GM12878 (cell line): Measurements from ENCODE around the gene TULP4. TPM values are rescaled to one million over a fixed set of nuclear protein-coding genes. Genes with fewer than 3 reads are reported as not detected.

Experiments used
- ATAC-seq: fragments of 200-7000 bp; cut with Tn5 transposase; 3 replicates; pipeline ENCODE4 v1.9.1; 2020; ENCODE audit warnings: mild to moderate bottlenecking, moderate library complexity
- BruUV-seq: library from RNA; stranded (reverse); fragments of 400-500 nt; replicated peaks from 2 replicates; lab custom pipeline; 2021; lab: Mats Ljungman, UMichigan
- CTCF ChIA-PET: fragments of 300-600 bp; sonication (Branson Sonifier 250); formaldehyde crosslinking; extraction: SDS; loops from one replicate; lab custom pipeline; 2021; ENCODE audit warnings: inconsistent platforms; lab: Yijun Ruan, JAX
- POLR2A ChIA-PET: fragments of 350-600 bp; formaldehyde crosslinking; extraction: SDS; loops from one replicate; lab custom pipeline; 2021; ENCODE audit warnings: inconsistent platforms; lab: Charles Lee
- RAD21 ChIA-PET: fragments of 300-600 bp; sonication (Branson Sonifier 250); formaldehyde crosslinking; loops from one replicate; lab custom pipeline; 2023; ENCODE audit warnings: antibody characterized with exemption; ENCODE audit not compliant: unreplicated experiment; lab: Charles Lee
- SMC1A ChIA-PET: fragments of 300-600 bp; sonication (Branson Sonifier 250); formaldehyde crosslinking; loops from one replicate; lab custom pipeline; 2023; ENCODE audit not compliant: unreplicated experiment, uncharacterized antibody; lab: Charles Lee
- DNase-seq: peaks from one replicate; pipeline ENCODE4 v3.0.0-alpha.2; 2011; ENCODE audit warnings: low read depth, low spot score
- FAIRE-seq: peaks from 3 replicates; lab custom pipeline; 2011; peaks lifted over from hg19 to GRCh38; lab: Jason Lieb, UNC
- H2AFZ ChIP-seq: 2 replicates; pipeline ENCODE4 v1.6.0; 2011; ENCODE audit warnings: low read depth, low read length, control low read depth; ENCODE audit not compliant: control insufficient read depth
- H3K27ac ChIP-seq: 2 replicates; pipeline ENCODE4 v1.5.1; 2011; ENCODE audit warnings: control low read depth; ENCODE audit not compliant: control insufficient read depth, insufficient read depth
- H3K27me3 ChIP-seq, 2 experiments: replicated peaks in 1 of 2; 2 replicates each; pipeline versions ENCODE4 v1.6.0 to v1.6.1; 2011; ENCODE audit warnings: low read length in 1 of 2; ENCODE audit not compliant: control insufficient read depth in 2 of 2, insufficient read depth in 2 of 2
- H3K36me3 ChIP-seq, 2 experiments: 2 replicates each; pipeline ENCODE4 v1.5.1; 2011; ENCODE audit warnings: low read length in 1 of 2; ENCODE audit not compliant: control insufficient read depth in 2 of 2, insufficient read depth in 2 of 2
- H3K4me1 ChIP-seq: 2 replicates; pipeline ENCODE4 v1.6.1; 2011; ENCODE audit warnings: mild to moderate bottlenecking, low read length, moderate library complexity, mixed read lengths; ENCODE audit not compliant: control insufficient read depth, insufficient read depth
- H3K4me2 ChIP-seq: 2 replicates; pipeline ENCODE4 v1.6.0; 2011; ENCODE audit warnings: control low read depth; ENCODE audit not compliant: control insufficient read depth, insufficient read depth
- H3K4me3 ChIP-seq: fragments of 200-600 bp; sonication (generic); 2 replicates; pipeline ENCODE4 v1.5.1; 2016
- H3K79me2 ChIP-seq: 2 replicates; pipeline ENCODE4 v1.6.0; 2011; ENCODE audit warnings: low read length; ENCODE audit not compliant: control insufficient read depth, insufficient read depth
- H3K9ac ChIP-seq: 2 replicates; pipeline ENCODE4 v1.8.0; 2011; ENCODE audit warnings: low read length, control low read depth, mixed read lengths; ENCODE audit not compliant: control insufficient read depth, insufficient read depth
- H3K9me3 ChIP-seq: replicated peaks from 3 replicates; pipeline ENCODE4 v1.5.1; 2011; ENCODE audit warnings: mild to moderate bottlenecking, low read length; ENCODE audit not compliant: control insufficient read depth, insufficient read depth
- H4K20me1 ChIP-seq: 2 replicates; pipeline ENCODE4 v1.6.0; 2011; ENCODE audit not compliant: control insufficient read depth, insufficient read depth
- BACH1 ChIP-seq: fragments of 450-650 bp; IDR thresholded peaks from 2 replicates; pipeline ENCODE4 v1.6.1; 2017; ENCODE audit warnings: mild to moderate bottlenecking, borderline replicate concordance
- CBX3 ChIP-seq: fragments of 200-600 bp; sonication (generic); IDR thresholded peaks from 2 replicates; pipeline ENCODE4 v1.6.1; 2016; ENCODE audit warnings: low read depth, borderline replicate concordance
- CHD4 ChIP-seq: fragments of 200-600 bp; sonication (generic); IDR thresholded peaks from 2 replicates; pipeline ENCODE4 v1.6.1; 2016; ENCODE audit warnings: mild to moderate bottlenecking
- GABPA ChIP-seq: IDR thresholded peaks from 2 replicates; pipeline ENCODE4 v1.6.1; 2014; ENCODE audit warnings: antibody characterized with exemption, low read depth, mild to moderate bottlenecking, inconsistent platforms
- JUND ChIP-seq: IDR thresholded peaks from 2 replicates; pipeline ENCODE4 v1.6.1; 2012; ENCODE audit warnings: low read depth, mild to moderate bottlenecking, low read length, improper control_type of control experiment, moderate library complexity
- KDM1A ChIP-seq: fragments of 200-600 bp; sonication (generic); IDR thresholded peaks from 2 replicates; pipeline ENCODE4 v1.6.1; 2016; ENCODE audit warnings: borderline replicate concordance
- MXI1 ChIP-seq: fragments of 150-350 bp; IDR thresholded peaks from 2 replicates; pipeline ENCODE4 v1.6.1; 2011; ENCODE audit warnings: low read depth, mild to moderate bottlenecking, inconsistent platforms, low read length, improper control_type of control experiment
- NR2F1 ChIP-seq: fragments of 450-650 bp; conservative IDR thresholded peaks from 2 replicates; pipeline ENCODE4 v1.6.1; 2017; ENCODE audit warnings: mild to moderate bottlenecking
- PAX8 ChIP-seq: fragments of 450-650 bp; IDR thresholded peaks from 2 replicates; pipeline ENCODE4 v1.6.1; 2017; ENCODE audit warnings: mild to moderate bottlenecking, moderate library complexity
- YY1 ChIP-seq: IDR thresholded peaks from 2 replicates; pipeline ENCODE4 v1.6.1; 2011; ENCODE audit warnings: low read depth, mild to moderate bottlenecking, low read length
- ZNF687 ChIP-seq: fragments of 450-650 bp; IDR thresholded peaks from 2 replicates; pipeline ENCODE4 v1.6.1; 2017; ENCODE audit warnings: mild to moderate bottlenecking, moderate library complexity
- WGBS: methylation state at CpG from one replicate; pipeline ENCODE4 v1.1.6; 2016; ENCODE audit warnings: low lambda C conversion rate; ENCODE audit not compliant: insufficient replicate concordance, insufficient coverage; ENCODE audit errors: missing lambda C conversion rate; 5-methylcytosine and 5-hydroxymethylcytosine counted together
- in situ Hi-C: fragments of 300-500 bp; cut with MboI; formaldehyde crosslinking; loops from 9 replicates; pipeline ENCODE4 v1.14.3; 2018; ENCODE audit warnings: mixed read lengths
- intact Hi-C: fragments of 100-400 bp; cut with micrococcal nuclease; formaldehyde crosslinking; loops from one replicate; pipeline ENCODE4 v1.14.2; 2022; ENCODE audit not compliant: unreplicated experiment
- polyA plus RNA-seq, 11 experiments: library from polyadenylated mRNA; depleted of rRNA in 4 of 11; unstranded in 6 of 11; stranded (reverse) in 5 of 11; fragments of >200 nt; fragmentation: Nextera tagmentation in 4 of 11; fragmentation: Illumina TruSeq in 1 of 11; extraction: Ambion mirVana in 4 of 11; extraction: Trizol in 1 of 11; gene quantifications; 1 replicate in 1 of 11; 2 replicates in 10 of 11; pipeline versions ENCODE4 v1.2.1 to v1.2.3, GENCODE V29; 2011 to 2016; ENCODE audit warnings: inconsistent platforms in 2 of 11, missing spikeins in 2 of 11, low read depth in 1 of 11
- total RNA-seq, 4 experiments: library from RNA; depleted of rRNA in 3 of 4; stranded (reverse); fragments of >200 nt in 3 of 4; fragmentation: Illumina TruSeq in 1 of 4; extraction: Trizol in 1 of 4; gene quantifications; 2 replicates each; pipeline versions ENCODE4 v1.2.1 to v1.2.3, GENCODE V29; 2013 to 2021

Gene TULP4
- total and polyA plus RNA-seq, 10 of the 15 experiments (the other 5 are each of a cell fraction or from before 2014, with no cell fraction given), result 0.73 to 31.8 (median 14.0) TPM

GRCh38 chr6:158270389-158271127, 41.7 kb upstream of the TULP4 start (continued):
- TF ChIP-seq ZNF687 (no peak), JUND (no peak), CHD4 (no peak), GABPA (no peak), YY1 (0 out of 2 replicates have a peak, but pooled peaks have one; percentile 5), NR2F1 (peak; percentile 75)

DNA sequence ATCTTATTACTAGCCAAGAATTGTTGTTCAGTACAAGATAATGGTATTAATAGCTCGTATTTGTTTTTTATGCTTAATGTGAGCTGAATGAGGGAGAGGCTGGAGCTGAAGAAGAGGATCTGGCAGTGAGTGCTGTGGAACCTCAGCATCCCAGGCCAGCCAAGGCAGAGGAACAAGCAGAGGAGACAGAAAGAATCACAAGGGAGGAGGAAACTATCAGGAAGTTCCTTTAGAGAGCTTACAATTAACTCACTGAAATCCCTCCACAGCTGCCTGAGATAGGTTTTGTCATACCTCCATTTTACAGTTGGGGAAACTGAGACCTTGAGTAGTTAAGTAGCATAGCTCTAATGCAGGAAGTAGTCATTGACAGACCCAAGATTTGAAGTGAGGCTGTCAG, 39.9 kb upstream of the TULP4 start:
- CTCF ChIA-PET, result interaction anchor here (1.1 to 1.7 kb wide), 3 partner anchors 167 to 333 kb away, joined by 3 to 4 read pairs (median 3); no protein-coding TSS in a partner anchor
- in situ Hi-C loops, result no loop called here
- no peak for FAIRE-seq
- TF ChIP-seq PAX8, result no peak
- TF ChIP-seq MXI1, result no peak
- TF ChIP-seq BACH1, result no peak
- TF ChIP-seq CBX3, result no peak
- TF ChIP-seq KDM1A, result no peak
- TF ChIP-seq ZNF687, result no peak

More for the DNA sequence above, 39.9 kb upstream of the TULP4 start:
- ATAC-seq (no peak), DNase-seq (no peak)
- Histone ChIP-seq H4K20me1 (no peaks in the 10 kb centered on the region), H3K4me1 (peaks cover 20% of the 10 kb centered on the region), H3K4me3 (no peak overlapping the region), H3K27me3 (no peaks in the 10 kb centered on the region), H3K9me3 (peaks cover 2% of the 10 kb centered on the region; the same call in 1 of the 3 replicates), H3K79me2 (peaks cover 6% of the 10 kb centered on the region), H3K4me2 (no peak overlapping the region), H3K9ac (no peak overlapping the region), H3K36me3 (no peaks in the 10 kb centered on the region; a peak in 3 of 4 replicates), H2AFZ (no peak overlapping the region), H3K27ac (0 out of 2 replicates have a peak overlapping the region, but pooled peaks have one; percentile 16)
- ChIA-PET RAD21 (interaction anchor here (1.0 to 1.4 kb wide), 3 partner anchors 21 to 167 kb away, joined by 3 to 5 read pairs (median 3); no protein-coding TSS in a partner anchor), SMC1A (interaction anchor here (0.7 to 2.6 kb wide), 12 partner anchors 9 to 198 kb away, joined by 3 to 13 read pairs (median 4); no protein-coding TSS in a partner anchor), POLR2A (interaction anchor here (1.0 kb wide), 1 partner anchor 17 kb away, joined by 4 read pairs; no protein-coding TSS in a partner anchor)
- 100% methylated on average over 1 of the region's 1 CpG for WGBS
- intact Hi-C loops, result no loop called here
- no TSS peak for BruUV-seq
